Fibroblast of mammary gland (primary cell): ENCODE measurements around the gene NOVA2.

Source experiments
- DNase-seq: peaks from one replicate; pipeline ENCODE4 v3.0.0-alpha.2; 2010; ENCODE audit warnings: low read depth
- H3K4me3 ChIP-seq: 2 replicates; pipeline ENCODE4 v1.5.1; 2011; ENCODE audit warnings: low read depth, mild to moderate bottlenecking, low read length, moderate library complexity; ENCODE audit not compliant: control insufficient read depth
- CTCF ChIP-seq: conservative IDR thresholded peaks from 2 replicates; pipeline ENCODE4 v1.5.1; 2011; ENCODE audit warnings: low read depth, low read length, inconsistent platforms; ENCODE audit not compliant: control insufficient read depth, insufficient read depth

NOVA2 gene

GRCh38 chr19:45973553-45974338, at the start of gene NOVA2:
NOVA2 (minus strand) TSS chr19:45973865; CDS start chr19:45973351, 514 bp downstream.
- no peak within 1 kb of the TSS for H3K4me3 ChIP-seq
- no peak for TF ChIP-seq CTCF
- peak; percentile 51 for DNase-seq

- TF ChIP-seq CTCF: no peak
- no peak overlapping the region for H3K4me3 ChIP-seq
- no peak for DNase-seq
Measured at GRCh38 chr19:46023311-46023779, 49.7 kb upstream of the NOVA2 start.

GRCh38 chr19:46022431-46023310, 49.0 kb upstream of the NOVA2 start, which contains the start of gene PGLYRP1:
PGLYRP1 (minus strand) TSS chr19:46023053; CDS start chr19:46023021, 32 bp downstream.
- H3K4me3 ChIP-seq: no peak within 1 kb of the TSS
- no peak for TF ChIP-seq CTCF
- DNase-seq: no peak

GRCh38 chr19:46022061-46022430, 48.4 kb upstream of the NOVA2 start:
- no peak overlapping the region for H3K4me3 ChIP-seq
- no peak for DNase-seq
- no peak for TF ChIP-seq CTCF

- no peak overlapping the region for H3K4me3 ChIP-seq
- no peak for DNase-seq
- TF ChIP-seq CTCF: no peak
Measured at GRCh38 chr19:46021531-46022041, 47.9 kb upstream of the NOVA2 start.

- no peak for DNase-seq
- H3K4me3 ChIP-seq: no peak overlapping the region
- no peak for TF ChIP-seq CTCF
Measured at GRCh38 chr19:46020819-46021125, 47.1 kb upstream of the NOVA2 start.
